WTC11 (cell line): ENCODE results near the gene ST8SIA4. TPM values are rescaled to one million over a fixed set of nuclear protein-coding genes. Genes with fewer than 3 reads are reported as not detected.

Source experiments
- ATAC-seq: fragments of 200-7000 bp; cut with Tn5 transposase; 2 replicates; pipeline ENCODE4 v1.10.0; 2021; ENCODE audit warnings: mild to moderate bottlenecking, moderate library complexity
- CTCF ChIA-PET: fragments of 300-600 bp; sonication (Branson Sonifier 250); formaldehyde crosslinking; loops from one replicate; lab custom pipeline; 2021; ENCODE audit warnings: antibody characterized with exemption; lab: Charles Lee
- POLR2A ChIA-PET: fragments of 350-600 bp; sonication (Branson Sonifier 250); formaldehyde crosslinking; loops from one replicate; lab custom pipeline; 2021; ENCODE audit warnings: antibody characterized with exemption; lab: Charles Lee
- DNase-seq: peaks from one replicate; pipeline ENCODE4 v3.0.0; 2021; ENCODE audit warnings: low spot score
- H3K27ac Mint-ChIP-seq: 2 replicates; pipeline ENCODE4 v1.8.0; 2021; ENCODE audit warnings: mixed read lengths
- H3K27me3 Mint-ChIP-seq: 2 replicates; pipeline ENCODE4 v1.8.0; 2021; ENCODE audit warnings: low read depth, mild to moderate bottlenecking, moderate library complexity, mixed read lengths
- H3K36me3 Mint-ChIP-seq: 2 replicates; pipeline ENCODE4 v1.8.0; 2021; ENCODE audit warnings: mixed read lengths
- H3K4me1 Mint-ChIP-seq: 2 replicates; pipeline ENCODE4 v1.8.0; 2022; ENCODE audit warnings: mixed read lengths
- H3K4me3 Mint-ChIP-seq: 2 replicates; pipeline ENCODE4 v1.8.0; 2021; ENCODE audit warnings: mild to moderate bottlenecking, moderate library complexity, mixed read lengths
- H3K9me3 Mint-ChIP-seq: 2 replicates; pipeline ENCODE4 v1.8.0; 2021; ENCODE audit warnings: mixed read lengths
- ETV6 ChIP-seq: sonication (generic); formaldehyde crosslinking; IDR thresholded peaks from 2 replicates; pipeline ENCODE4 v1.8.1; 2022; ENCODE audit warnings: mild to moderate bottlenecking, missing genetic modification reagents
- MXD4 ChIP-seq: fragments of 250-450 bp; sonication (Bioruptor Pico); IDR thresholded peaks from 2 replicates; pipeline ENCODE4 v1.8.0; 2021; ENCODE audit warnings: mild to moderate bottlenecking, moderate library complexity, borderline replicate concordance
- NR2C2 ChIP-seq: sonication (generic); formaldehyde crosslinking; IDR thresholded peaks from 2 replicates; pipeline ENCODE4 v1.8.0; 2022; ENCODE audit warnings: mild to moderate bottlenecking, missing genetic modification reagents
- SOX15 ChIP-seq: fragments of 250-450 bp; sonication (Bioruptor Pico); IDR thresholded peaks from 2 replicates; pipeline ENCODE4 v1.9.0; 2021; ENCODE audit warnings: mild to moderate bottlenecking
- TP53 ChIP-seq: sonication (generic); formaldehyde crosslinking; IDR thresholded peaks from 2 replicates; pipeline ENCODE4 v1.8.1; 2023; ENCODE audit warnings: mild to moderate bottlenecking, missing genetic modification reagents
- ZBTB21 ChIP-seq: sonication (generic); formaldehyde crosslinking; IDR thresholded peaks from 2 replicates; pipeline ENCODE4 v1.8.1; 2023; ENCODE audit warnings: mild to moderate bottlenecking, missing genetic modification reagents, borderline replicate concordance
- ZNF232 ChIP-seq: sonication (generic); formaldehyde crosslinking; IDR thresholded peaks from 2 replicates; pipeline ENCODE4 v1.8.0; 2022; ENCODE audit warnings: mild to moderate bottlenecking, missing genetic modification reagents
- ZNF396 ChIP-seq: fragments of 250-450 bp; sonication (Bioruptor Pico); IDR thresholded peaks from 2 replicates; pipeline ENCODE4 v1.8.0; 2021; ENCODE audit warnings: mild to moderate bottlenecking, moderate library complexity, borderline replicate concordance
- total RNA-seq: library from RNA; stranded (reverse); gene quantifications from 3 replicates; pipeline ENCODE4 v1.2.3, GENCODE V29; 2021
- TF ChIP-seq, protein P1 (sequence below): sonication (generic); formaldehyde crosslinking; IDR thresholded peaks from 2 replicates; pipeline ENCODE4 v1.8.1; 2022; ENCODE audit warnings: mild to moderate bottlenecking, moderate library complexity, missing genetic modification reagents
- TF ChIP-seq, protein P2 (sequence below): sonication (generic); formaldehyde crosslinking; IDR thresholded peaks from 2 replicates; pipeline ENCODE4 v1.8.1; 2022; ENCODE audit warnings: low read depth, mild to moderate bottlenecking, moderate library complexity, missing genetic modification reagents, borderline replicate concordance
- TF ChIP-seq, protein P3 (sequence below): fragments of 250-450 bp; sonication (Bioruptor Pico); IDR thresholded peaks from 2 replicates; pipeline ENCODE4 v1.9.0; 2021; ENCODE audit warnings: mild to moderate bottlenecking, borderline replicate concordance
- TF ChIP-seq, protein P4 (sequence below): sonication (generic); formaldehyde crosslinking; IDR thresholded peaks from 2 replicates; pipeline ENCODE4 v1.8.1; 2023; ENCODE audit warnings: mild to moderate bottlenecking, missing genetic modification reagents
- TF ChIP-seq, protein P5 (sequence below): sonication (generic); formaldehyde crosslinking; IDR thresholded peaks from 2 replicates; pipeline ENCODE4 v1.8.1; 2023; ENCODE audit warnings: mild to moderate bottlenecking, missing genetic modification reagents, moderate library complexity
- TF ChIP-seq, protein P6 (sequence below): fragments of 250-450 bp; sonication (Bioruptor Pico); IDR thresholded peaks from 2 replicates; pipeline ENCODE4 v1.9.0; 2021; ENCODE audit warnings: mild to moderate bottlenecking
- TF ChIP-seq, protein P7 (sequence below): fragments of 250-450 bp; sonication (Bioruptor Pico); IDR thresholded peaks from 2 replicates; pipeline ENCODE4 v1.9.0; 2021; ENCODE audit warnings: moderate library complexity, mild to moderate bottlenecking, inconsistent platforms, borderline replicate concordance
- TF ChIP-seq, protein P8 (sequence below): sonication (generic); formaldehyde crosslinking; IDR thresholded peaks from 2 replicates; pipeline ENCODE4 v1.8.0; 2022; ENCODE audit warnings: mild to moderate bottlenecking, missing genetic modification reagents

The ST8SIA4 gene
- total RNA-seq, 1 experiment from 2014 or later = 1.3 TPM

DNA sequence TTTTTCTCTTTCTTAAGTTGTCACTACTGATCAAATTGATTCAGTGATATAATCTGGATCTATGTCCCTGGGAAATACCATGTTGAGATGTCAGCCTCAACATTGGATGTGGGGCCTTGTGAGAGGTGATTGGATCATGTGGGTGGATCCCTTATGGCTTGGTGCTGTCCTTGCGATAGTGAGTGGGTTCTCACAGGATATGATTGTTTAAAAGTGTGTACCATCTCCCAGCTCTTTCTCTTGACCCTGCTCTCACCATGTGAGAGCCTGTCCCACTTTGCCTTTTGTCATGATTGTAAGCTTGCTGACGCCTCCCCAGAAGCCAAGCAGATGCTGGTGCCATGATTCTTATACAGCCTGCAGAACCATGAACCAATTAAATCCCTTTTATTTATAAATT is 68.6 kb downstream of the ST8SIA4 start (continued):
- TF ChIP-seq, protein P1, sequence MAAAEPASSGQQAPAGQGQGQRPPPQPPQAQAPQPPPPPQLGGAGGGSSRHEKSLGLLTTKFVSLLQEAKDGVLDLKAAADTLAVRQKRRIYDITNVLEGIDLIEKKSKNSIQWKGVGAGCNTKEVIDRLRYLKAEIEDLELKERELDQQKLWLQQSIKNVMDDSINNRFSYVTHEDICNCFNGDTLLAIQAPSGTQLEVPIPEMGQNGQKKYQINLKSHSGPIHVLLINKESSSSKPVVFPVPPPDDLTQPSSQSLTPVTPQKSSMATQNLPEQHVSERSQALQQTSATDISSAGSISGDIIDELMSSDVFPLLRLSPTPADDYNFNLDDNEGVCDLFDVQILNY = no peak
- TF ChIP-seq ZNF396 (CRISPR knock-in tag) = no peak
- TF ChIP-seq, protein P2, sequence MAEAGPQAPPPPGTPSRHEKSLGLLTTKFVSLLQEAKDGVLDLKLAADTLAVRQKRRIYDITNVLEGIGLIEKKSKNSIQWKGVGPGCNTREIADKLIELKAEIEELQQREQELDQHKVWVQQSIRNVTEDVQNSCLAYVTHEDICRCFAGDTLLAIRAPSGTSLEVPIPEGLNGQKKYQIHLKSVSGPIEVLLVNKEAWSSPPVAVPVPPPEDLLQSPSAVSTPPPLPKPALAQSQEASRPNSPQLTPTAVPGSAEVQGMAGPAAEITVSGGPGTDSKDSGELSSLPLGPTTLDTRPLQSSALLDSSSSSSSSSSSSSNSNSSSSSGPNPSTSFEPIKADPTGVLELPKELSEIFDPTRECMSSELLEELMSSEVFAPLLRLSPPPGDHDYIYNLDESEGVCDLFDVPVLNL (CRISPR knock-in tag) = no peak
- TF ChIP-seq, protein P3, sequence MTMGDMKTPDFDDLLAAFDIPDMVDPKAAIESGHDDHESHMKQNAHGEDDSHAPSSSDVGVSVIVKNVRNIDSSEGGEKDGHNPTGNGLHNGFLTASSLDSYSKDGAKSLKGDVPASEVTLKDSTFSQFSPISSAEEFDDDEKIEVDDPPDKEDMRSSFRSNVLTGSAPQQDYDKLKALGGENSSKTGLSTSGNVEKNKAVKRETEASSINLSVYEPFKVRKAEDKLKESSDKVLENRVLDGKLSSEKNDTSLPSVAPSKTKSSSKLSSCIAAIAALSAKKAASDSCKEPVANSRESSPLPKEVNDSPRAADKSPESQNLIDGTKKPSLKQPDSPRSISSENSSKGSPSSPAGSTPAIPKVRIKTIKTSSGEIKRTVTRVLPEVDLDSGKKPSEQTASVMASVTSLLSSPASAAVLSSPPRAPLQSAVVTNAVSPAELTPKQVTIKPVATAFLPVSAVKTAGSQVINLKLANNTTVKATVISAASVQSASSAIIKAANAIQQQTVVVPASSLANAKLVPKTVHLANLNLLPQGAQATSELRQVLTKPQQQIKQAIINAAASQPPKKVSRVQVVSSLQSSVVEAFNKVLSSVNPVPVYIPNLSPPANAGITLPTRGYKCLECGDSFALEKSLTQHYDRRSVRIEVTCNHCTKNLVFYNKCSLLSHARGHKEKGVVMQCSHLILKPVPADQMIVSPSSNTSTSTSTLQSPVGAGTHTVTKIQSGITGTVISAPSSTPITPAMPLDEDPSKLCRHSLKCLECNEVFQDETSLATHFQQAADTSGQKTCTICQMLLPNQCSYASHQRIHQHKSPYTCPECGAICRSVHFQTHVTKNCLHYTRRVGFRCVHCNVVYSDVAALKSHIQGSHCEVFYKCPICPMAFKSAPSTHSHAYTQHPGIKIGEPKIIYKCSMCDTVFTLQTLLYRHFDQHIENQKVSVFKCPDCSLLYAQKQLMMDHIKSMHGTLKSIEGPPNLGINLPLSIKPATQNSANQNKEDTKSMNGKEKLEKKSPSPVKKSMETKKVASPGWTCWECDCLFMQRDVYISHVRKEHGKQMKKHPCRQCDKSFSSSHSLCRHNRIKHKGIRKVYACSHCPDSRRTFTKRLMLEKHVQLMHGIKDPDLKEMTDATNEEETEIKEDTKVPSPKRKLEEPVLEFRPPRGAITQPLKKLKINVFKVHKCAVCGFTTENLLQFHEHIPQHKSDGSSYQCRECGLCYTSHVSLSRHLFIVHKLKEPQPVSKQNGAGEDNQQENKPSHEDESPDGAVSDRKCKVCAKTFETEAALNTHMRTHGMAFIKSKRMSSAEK (CRISPR knock-in tag) = no peak
- no peak for TF ChIP-seq ETV6

DNA sequence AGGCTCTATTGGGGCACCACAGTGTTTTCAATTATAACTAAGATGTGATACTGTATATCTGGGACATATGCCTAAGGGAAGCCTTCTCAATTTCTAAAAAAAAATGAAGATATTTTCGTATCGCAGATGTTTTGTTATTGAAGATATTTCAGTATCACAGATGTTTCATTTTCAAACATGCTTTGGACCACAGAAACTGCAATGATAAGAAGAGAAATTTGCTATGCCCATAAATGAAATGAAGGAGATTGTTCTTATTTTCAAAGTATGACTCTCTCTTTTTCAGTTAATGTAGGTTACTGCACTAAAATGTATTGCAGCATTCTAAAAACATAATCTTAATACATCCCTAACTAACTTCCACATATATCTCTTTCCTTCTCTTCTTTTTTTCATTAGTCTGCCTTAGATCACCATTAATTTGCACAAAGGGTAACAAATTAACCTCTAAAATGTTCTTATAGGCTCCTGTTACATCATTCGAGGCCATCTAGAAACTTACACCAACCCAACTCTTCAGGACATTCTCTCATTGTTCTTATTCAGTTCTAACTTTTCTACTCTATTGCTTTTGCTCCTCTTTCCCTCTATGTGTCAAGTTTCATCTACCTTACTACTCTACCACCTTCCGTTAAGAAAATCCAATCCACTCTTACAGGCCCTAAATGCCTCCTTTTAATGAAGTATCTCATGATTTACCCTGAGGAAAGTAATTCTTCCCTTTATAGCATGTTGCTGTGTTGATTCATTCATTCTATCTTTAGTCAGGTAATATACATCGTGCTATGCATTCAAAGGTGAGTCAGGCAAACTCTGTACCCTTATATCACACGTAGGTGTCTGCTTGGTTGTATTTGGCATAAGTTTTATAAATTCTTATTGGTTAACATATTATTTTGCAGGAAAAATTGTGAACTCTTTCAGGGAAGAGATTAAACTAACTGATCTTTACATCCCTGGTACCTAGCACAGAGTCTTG is 70.5 kb downstream of the ST8SIA4 start:
- Mint-ChIP-seq H3K4me1 (peaks cover 27% of the 10 kb centered on the region), H3K27me3 (no peaks in the 10 kb centered on the region), H3K27ac (no peak overlapping the region), H3K4me3 (no peak overlapping the region), H3K36me3 (no peaks in the 10 kb centered on the region), H3K9me3 (no peaks in the 10 kb centered on the region)
- ATAC-seq = no peak
- ChIA-PET CTCF (no interaction called here), POLR2A (no interaction called here)
- no peak for DNase-seq
- TF ChIP-seq, protein P4, sequence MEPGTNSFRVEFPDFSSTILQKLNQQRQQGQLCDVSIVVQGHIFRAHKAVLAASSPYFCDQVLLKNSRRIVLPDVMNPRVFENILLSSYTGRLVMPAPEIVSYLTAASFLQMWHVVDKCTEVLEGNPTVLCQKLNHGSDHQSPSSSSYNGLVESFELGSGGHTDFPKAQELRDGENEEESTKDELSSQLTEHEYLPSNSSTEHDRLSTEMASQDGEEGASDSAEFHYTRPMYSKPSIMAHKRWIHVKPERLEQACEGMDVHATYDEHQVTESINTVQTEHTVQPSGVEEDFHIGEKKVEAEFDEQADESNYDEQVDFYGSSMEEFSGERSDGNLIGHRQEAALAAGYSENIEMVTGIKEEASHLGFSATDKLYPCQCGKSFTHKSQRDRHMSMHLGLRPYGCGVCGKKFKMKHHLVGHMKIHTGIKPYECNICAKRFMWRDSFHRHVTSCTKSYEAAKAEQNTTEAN (CRISPR knock-in tag) = no peak
- no peak for TF ChIP-seq ZNF232 (CRISPR knock-in tag)
- TF ChIP-seq, protein P5, sequence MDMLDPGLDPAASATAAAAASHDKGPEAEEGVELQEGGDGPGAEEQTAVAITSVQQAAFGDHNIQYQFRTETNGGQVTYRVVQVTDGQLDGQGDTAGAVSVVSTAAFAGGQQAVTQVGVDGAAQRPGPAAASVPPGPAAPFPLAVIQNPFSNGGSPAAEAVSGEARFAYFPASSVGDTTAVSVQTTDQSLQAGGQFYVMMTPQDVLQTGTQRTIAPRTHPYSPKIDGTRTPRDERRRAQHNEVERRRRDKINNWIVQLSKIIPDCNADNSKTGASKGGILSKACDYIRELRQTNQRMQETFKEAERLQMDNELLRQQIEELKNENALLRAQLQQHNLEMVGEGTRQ (CRISPR knock-in tag) = no peak
- no peak for TF ChIP-seq ZBTB21 (CRISPR knock-in tag)
- TF ChIP-seq, protein P6, sequence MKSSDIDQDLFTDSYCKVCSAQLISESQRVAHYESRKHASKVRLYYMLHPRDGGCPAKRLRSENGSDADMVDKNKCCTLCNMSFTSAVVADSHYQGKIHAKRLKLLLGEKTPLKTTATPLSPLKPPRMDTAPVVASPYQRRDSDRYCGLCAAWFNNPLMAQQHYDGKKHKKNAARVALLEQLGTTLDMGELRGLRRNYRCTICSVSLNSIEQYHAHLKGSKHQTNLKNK (CRISPR knock-in tag) = no peak
- TF ChIP-seq NR2C2 (CRISPR knock-in tag) = no peak
- TF ChIP-seq, protein P7, sequence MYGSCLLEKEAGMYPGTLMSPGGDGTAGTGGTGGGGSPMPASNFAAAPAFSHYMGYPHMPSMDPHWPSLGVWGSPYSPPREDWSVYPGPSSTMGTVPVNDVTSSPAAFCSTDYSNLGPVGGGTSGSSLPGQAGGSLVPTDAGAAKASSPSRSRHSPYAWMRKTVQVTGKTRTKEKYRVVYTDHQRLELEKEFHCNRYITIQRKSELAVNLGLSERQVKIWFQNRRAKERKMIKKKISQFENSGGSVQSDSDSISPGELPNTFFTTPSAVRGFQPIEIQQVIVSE (CRISPR knock-in tag) = no peak
- TF ChIP-seq TP53 = no peak
- TF ChIP-seq MXD4 (CRISPR knock-in tag) = no peak
- TF ChIP-seq, protein P3 (CRISPR knock-in tag) = no peak
- TF ChIP-seq, protein P8, sequence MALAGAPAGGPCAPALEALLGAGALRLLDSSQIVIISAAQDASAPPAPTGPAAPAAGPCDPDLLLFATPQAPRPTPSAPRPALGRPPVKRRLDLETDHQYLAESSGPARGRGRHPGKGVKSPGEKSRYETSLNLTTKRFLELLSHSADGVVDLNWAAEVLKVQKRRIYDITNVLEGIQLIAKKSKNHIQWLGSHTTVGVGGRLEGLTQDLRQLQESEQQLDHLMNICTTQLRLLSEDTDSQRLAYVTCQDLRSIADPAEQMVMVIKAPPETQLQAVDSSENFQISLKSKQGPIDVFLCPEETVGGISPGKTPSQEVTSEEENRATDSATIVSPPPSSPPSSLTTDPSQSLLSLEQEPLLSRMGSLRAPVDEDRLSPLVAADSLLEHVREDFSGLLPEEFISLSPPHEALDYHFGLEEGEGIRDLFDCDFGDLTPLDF (CRISPR knock-in tag) = no peak
- no peak for TF ChIP-seq SOX15 (CRISPR knock-in tag)
